IMR-90 (cell line): ENCODE results near the gene ENHO. TPM values are rescaled to one million over a fixed set of nuclear protein-coding genes. Genes with fewer than 3 reads are reported as not detected.

Source experiments
- ATAC-seq: fragments of 200-7000 bp; cut with Tn5 transposase; 2 replicates; pipeline ENCODE4 v1.9.1; 2020; ENCODE audit warnings: low read depth, mild to moderate bottlenecking, moderate library complexity
- BruUV-seq: library from RNA; stranded (reverse); fragments of 400-500 nt; replicated peaks from 2 replicates; lab custom pipeline; 2021; lab: Mats Ljungman, UMichigan
- CTCF ChIA-PET: fragments of 300-600 bp; formaldehyde crosslinking; extraction: SDS; loops from one replicate; lab custom pipeline; 2021; ENCODE audit warnings: antibody characterized with exemption; lab: Yijun Ruan, JAX
- POLR2A ChIA-PET: fragments of 300-600 bp; sonication (Branson Sonifier 250); formaldehyde crosslinking; loops from one replicate; lab custom pipeline; 2022; ENCODE audit warnings: antibody characterized with exemption; ENCODE audit not compliant: unreplicated experiment; lab: Charles Lee
- DNase-seq: peaks from one replicate; pipeline ENCODE4 v3.0.0; 2013
- H2AFZ ChIP-seq: replicated peaks from 2 replicates; pipeline ENCODE3; 2013; ENCODE audit warnings: low read length, mild to moderate bottlenecking; ENCODE audit not compliant: poor library complexity
- H2AK5ac ChIP-seq: 2 replicates; pipeline ENCODE4 v1.6.1; 2013; ENCODE audit warnings: low read depth, low read length, inconsistent platforms
- H2AK9ac ChIP-seq: replicated peaks from 2 replicates; pipeline ENCODE3; 2013; ENCODE audit warnings: mild to moderate bottlenecking, low read depth, low read length, moderate library complexity; ENCODE audit not compliant: poor library complexity
- H2BK120ac ChIP-seq: 2 replicates; pipeline ENCODE4 v1.6.1; 2013; ENCODE audit warnings: low read depth, low read length, inconsistent platforms
- H2BK15ac ChIP-seq: 3 replicates; pipeline ENCODE4 v1.6.1; 2013; ENCODE audit warnings: low read depth, low read length, inconsistent platforms
- H2BK20ac ChIP-seq: 2 replicates; pipeline ENCODE4 v1.6.1; 2013; ENCODE audit warnings: low read depth, mild to moderate bottlenecking, inconsistent platforms, low read length, moderate library complexity
- H2BK5ac ChIP-seq: 2 replicates; pipeline ENCODE4 v1.6.1; 2013; ENCODE audit warnings: mild to moderate bottlenecking, low read depth, low read length, inconsistent platforms; ENCODE audit not compliant: poor library complexity, severe bottlenecking
- H3K14ac ChIP-seq: replicated peaks from 2 replicates; pipeline ENCODE4 v1.6.1; 2013; ENCODE audit warnings: low read depth, low read length, inconsistent platforms
- H3K18ac ChIP-seq: 2 replicates; pipeline ENCODE4 v1.6.1; 2013; ENCODE audit warnings: low read depth, low read length, control low read depth
- H3K23ac ChIP-seq: 2 replicates; pipeline ENCODE4 v1.6.1; 2013; ENCODE audit warnings: low read depth, low read length, inconsistent platforms
- H3K27ac ChIP-seq: 2 replicates; pipeline ENCODE4 v1.5.1; 2013; ENCODE audit warnings: mild to moderate bottlenecking, control low read depth, low read length; ENCODE audit not compliant: insufficient read depth
- H3K27me3 ChIP-seq: 2 replicates; pipeline ENCODE4 v1.6.1; 2013; ENCODE audit warnings: low read length; ENCODE audit not compliant: control insufficient read depth, insufficient read depth
- H3K36me3 ChIP-seq: 2 replicates; pipeline ENCODE4 v1.6.1; 2013; ENCODE audit warnings: low read length, mixed read lengths; ENCODE audit not compliant: control insufficient read depth, insufficient read depth
- H3K4ac ChIP-seq: 2 replicates; pipeline ENCODE4 v1.6.1; 2013; ENCODE audit warnings: low read depth, low read length, inconsistent platforms
- H3K4me1 ChIP-seq: 2 replicates; pipeline ENCODE4 v1.6.1; 2013; ENCODE audit warnings: low read length, mixed read lengths; ENCODE audit not compliant: control insufficient read depth, insufficient read depth
- H3K4me2 ChIP-seq: 2 replicates; pipeline ENCODE4 v1.6.1; 2013; ENCODE audit warnings: low read depth, mild to moderate bottlenecking, control low read depth, low read length, moderate library complexity
- H3K4me3 ChIP-seq: 2 replicates; pipeline ENCODE4 v1.5.1; 2013; ENCODE audit warnings: low read depth, mild to moderate bottlenecking, control low read depth, low read length, moderate library complexity; ENCODE audit not compliant: insufficient read depth
- H3K56ac ChIP-seq: 2 replicates; pipeline ENCODE4 v1.6.1; 2013; ENCODE audit warnings: low read length, inconsistent platforms; ENCODE audit not compliant: insufficient read depth; ENCODE audit errors: extremely low read depth
- H3K79me1 ChIP-seq, 2 experiments: 2 replicates each; pipeline ENCODE4 v1.6.1; 2013; ENCODE audit warnings: low read length in 2 of 2, inconsistent platforms in 1 of 2, low read depth in 1 of 2
- H3K9ac ChIP-seq: 2 replicates; pipeline ENCODE4 v1.6.1; 2013; ENCODE audit warnings: low read depth, low read length, control low read depth
- H3K9me1 ChIP-seq: 2 replicates; pipeline ENCODE4 v1.6.1; 2013; ENCODE audit warnings: low read length, inconsistent platforms; ENCODE audit not compliant: insufficient read depth
- H3K9me3 ChIP-seq: 2 replicates; pipeline ENCODE4 v1.6.1; 2013; ENCODE audit warnings: low read length; ENCODE audit not compliant: control insufficient read depth, insufficient read depth
- H4K20me1 ChIP-seq: 2 replicates; pipeline ENCODE4 v1.6.1; 2013; ENCODE audit warnings: low read length, inconsistent platforms; ENCODE audit not compliant: insufficient read depth
- H4K5ac ChIP-seq: 2 replicates; pipeline ENCODE4 v1.6.1; 2013; ENCODE audit warnings: mild to moderate bottlenecking, low read depth, low read length, control low read depth
- H4K8ac ChIP-seq, 2 experiments: 2 replicates each; pipeline ENCODE4 v1.6.1; 2013; ENCODE audit warnings: low read depth in 2 of 2, low read length in 2 of 2, control low read depth in 1 of 2, inconsistent platforms in 1 of 2
- H4K91ac ChIP-seq: 2 replicates; pipeline ENCODE4 v1.6.1; 2013; ENCODE audit warnings: low read depth, low read length, inconsistent platforms; ENCODE audit not compliant: insufficient read depth
- BHLHE40 ChIP-seq: fragments of 150-350 bp; IDR thresholded peaks from 2 replicates; pipeline ENCODE4 v1.6.1; 2016; ENCODE audit warnings: mild to moderate bottlenecking, low read depth, low read length
- CEBPB ChIP-seq: IDR thresholded peaks from 2 replicates; pipeline ENCODE4 v1.6.1; 2012; ENCODE audit warnings: low read depth, low read length, improper control_type of control experiment
- CHD1 ChIP-seq: IDR thresholded peaks from 2 replicates; pipeline ENCODE4 v1.6.1; 2012; ENCODE audit warnings: low read depth, low read length, improper control_type of control experiment
- CTCF ChIP-seq: conservative IDR thresholded peaks from 2 replicates; pipeline ENCODE4 v1.5.1; 2012; ENCODE audit warnings: mild to moderate bottlenecking, low read depth, low read length, improper control_type of control experiment
- MAFK ChIP-seq: IDR thresholded peaks from 2 replicates; pipeline ENCODE4 v1.6.1; 2012; ENCODE audit warnings: low read depth, low read length, improper control_type of control experiment
- NFE2L2 ChIP-seq: fragments of 150-350 bp; IDR thresholded peaks from 2 replicates; pipeline ENCODE4 v1.6.1; 2016; ENCODE audit warnings: low read depth, mild to moderate bottlenecking, low read length
- RAD21 ChIP-seq: IDR thresholded peaks from 2 replicates; pipeline ENCODE4 v1.6.1; 2012; ENCODE audit warnings: low read length, improper control_type of control experiment
- SMC3 ChIP-seq: fragments of 150-350 bp; IDR thresholded peaks from 2 replicates; pipeline ENCODE4 v1.6.1; 2016; ENCODE audit warnings: low read depth, mild to moderate bottlenecking, antibody characterized with exemption, low read length, moderate library complexity
- USF2 ChIP-seq: fragments of 150-350 bp; IDR thresholded peaks from 2 replicates; pipeline ENCODE4 v1.6.1; 2017; ENCODE audit warnings: mild to moderate bottlenecking, antibody characterized with exemption, low read length, low read depth
- WGBS, 2 experiments: methylation state at CpG; one replicate each; pipeline versions ENCODE4 v1.1.5 to v1.1.7; 2013; ENCODE audit warnings: missing lambda C conversion rate in 2 of 2; ENCODE audit not compliant: insufficient read length in 1 of 2; ENCODE audit errors: extremely low coverage in 2 of 2; 5-methylcytosine and 5-hydroxymethylcytosine counted together
- dilution Hi-C: fragments of 300-500 bp; cut with HindIII; formaldehyde crosslinking; loops from one replicate; pipeline ENCODE4 v1.14.3; 2018; ENCODE audit warnings: low sequenced_read_pairs; ENCODE audit not compliant: unreplicated experiment
- in situ Hi-C: fragments of 300-500 bp; cut with MboI; formaldehyde crosslinking; loops from 3 replicates; pipeline ENCODE4 v1.14.3; 2019; ENCODE audit warnings: low sequenced_read_pairs, inconsistent platforms, mixed read lengths
- intact Hi-C: fragments of 100-400 bp; cut with micrococcal nuclease; formaldehyde crosslinking; loops from 2 replicates; pipeline ENCODE4 v1.10.0; 2022
- polyA plus RNA-seq, 3 experiments: library from polyadenylated mRNA; depleted of rRNA; stranded (reverse); fragments of >200 nt; gene quantifications; 2 replicates each; pipeline ENCODE4 v1.2.3, GENCODE V29; 2012; ENCODE audit warnings: low replicate concordance in 1 of 3
- total RNA-seq: library from RNA; depleted of rRNA; stranded (reverse); fragments of >200 nt; gene quantifications from 2 replicates; pipeline ENCODE4 v1.2.3, GENCODE V29; 2012

The ENHO gene
- total and polyA plus RNA-seq, 2 of the 4 experiments (the other 2 are of a cell fraction) = not detected

- no peak overlapping the region for H3K23ac ChIP-seq
- H2BK20ac ChIP-seq = no peak overlapping the region
- ATAC-seq (peak; percentile 76), DNase-seq (peak; percentile 70)
- no peak overlapping the region for H4K91ac ChIP-seq
- peak overlapping the region; percentile 68 for H2AFZ ChIP-seq
- no peak overlapping the region for H3K14ac ChIP-seq
- H2BK5ac ChIP-seq = no peak overlapping the region
- H3K18ac ChIP-seq = no peak overlapping the region
- no peak overlapping the region for H3K4ac ChIP-seq
- H3K9ac ChIP-seq = no peak overlapping the region
- CTCF ChIA-PET = interaction anchor here (0.8 to 2.6 kb wide), 15 partner anchors 8 to 104 kb away, joined by 3 to 35 read pairs (median 4); no protein-coding TSS in a partner anchor
- intact Hi-C loops (loop anchor here (1.0 to 5.0 kb wide), 3 partner anchors 110 to 215 kb away; no protein-coding TSS in a partner anchor), in situ Hi-C loops (no loop called here), dilution Hi-C loops (no loop called here)
- no peak overlapping the region for H2AK5ac ChIP-seq
- no peak overlapping the region for H3K27ac ChIP-seq
- no peaks in the 10 kb centered on the region for H3K79me1 ChIP-seq
- no peak overlapping the region for H2BK15ac ChIP-seq
- POLR2A ChIA-PET = no interaction called here
- no peaks in the 10 kb centered on the region for H3K36me3 ChIP-seq
- no peaks in the 10 kb centered on the region for H4K20me1 ChIP-seq
- H3K4me2 ChIP-seq = no peak overlapping the region
- H4K5ac ChIP-seq = no peak overlapping the region
- no peaks in the 10 kb centered on the region for H3K9me3 ChIP-seq
- peaks cover 25% of the 10 kb centered on the region; the same call in 1 of the 2 replicates for H3K27me3 ChIP-seq
- 61% methylated on average over 12 of the region's 16 CpGs; no CpG with 5 or more reads in 1 of the 2 experiments for WGBS, 2 experiments
- peak overlapping the region; percentile 14 for H2AK9ac ChIP-seq
- no TSS peak for BruUV-seq
- H4K8ac ChIP-seq = no peak overlapping the region
- H2BK120ac ChIP-seq = no peak overlapping the region
- H3K56ac ChIP-seq = no peak overlapping the region
- H3K4me1 ChIP-seq = no peaks in the 10 kb centered on the region
- TF ChIP-seq CEBPB (no peak), CHD1 (no peak), RAD21 (peak; percentile 64), CTCF (peak; percentile 60), BHLHE40 (peak; percentile 98), MAFK (no peak), NFE2L2 (no peak), USF2 (peak; percentile 73), SMC3 (peak; percentile 59)
- H3K9me1 ChIP-seq = peaks cover 3% of the 10 kb centered on the region; the same call in 1 of the 2 replicates
- no peak overlapping the region for H3K4me3 ChIP-seq
These were observed 24.3 kb upstream of the ENHO start for GRCh38 chr9:34546834-34547827.
